Epithelial cell of alveolus of lung (primary cell): ENCODE measurements around the gene ZNF169. TPM values are rescaled to one million over a fixed set of nuclear protein-coding genes. Genes with fewer than 3 reads are reported as not detected.

ENCODE experiments used
- total RNA-seq: library from RNA; depleted of rRNA; stranded (reverse); fragments of >200 nt; gene quantifications from 2 replicates; pipeline ENCODE4 v1.2.1, GENCODE V29; 2015

Gene ZNF169
- 0.91 and 3.6 TPM in 2 replicates for total RNA-seq

DNA sequence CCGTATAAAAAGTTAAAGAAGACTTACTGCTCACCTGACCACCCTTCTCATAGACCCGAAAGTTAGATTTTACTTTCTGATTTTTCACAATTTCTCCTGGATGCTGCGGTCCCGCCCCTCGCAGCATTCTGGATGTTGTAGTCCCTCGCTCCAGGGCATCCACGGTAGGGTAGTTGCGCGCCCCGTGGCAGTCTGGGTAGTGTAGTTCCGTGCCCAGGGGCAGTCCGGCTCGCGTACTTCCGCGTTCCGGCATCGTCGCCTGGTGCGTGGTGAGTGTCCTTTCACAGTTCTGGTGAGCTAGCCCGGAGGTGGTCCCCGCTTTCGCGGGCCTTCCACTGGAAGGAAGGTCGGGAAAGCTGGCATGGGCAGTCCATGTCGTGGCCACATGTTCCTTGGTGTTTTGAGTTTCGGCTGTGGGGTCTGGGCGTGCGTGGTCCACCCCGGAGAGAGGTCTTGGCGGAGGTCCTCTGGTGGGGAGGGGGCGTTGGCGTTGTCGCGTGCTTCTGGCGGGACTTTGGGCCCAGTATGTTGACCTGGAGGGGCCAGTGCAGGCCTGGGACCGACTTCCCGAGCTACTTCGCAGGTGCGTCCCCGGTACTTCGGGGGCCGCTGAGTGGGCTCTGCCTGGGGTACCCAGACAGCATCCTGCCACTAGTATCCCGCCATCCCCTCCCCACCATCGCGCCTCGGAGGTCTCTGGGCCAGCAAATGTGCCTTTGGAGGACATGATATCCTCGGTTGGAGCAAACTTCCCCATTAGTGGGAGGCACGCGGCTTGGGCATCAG is at the start of gene ZNF169:
Gene ZNF169 (plus strand): TSS at position 222 of the 786 bp plus-strand sequence. CDS start 19,515 bp downstream, outside the sequence.

DNA sequence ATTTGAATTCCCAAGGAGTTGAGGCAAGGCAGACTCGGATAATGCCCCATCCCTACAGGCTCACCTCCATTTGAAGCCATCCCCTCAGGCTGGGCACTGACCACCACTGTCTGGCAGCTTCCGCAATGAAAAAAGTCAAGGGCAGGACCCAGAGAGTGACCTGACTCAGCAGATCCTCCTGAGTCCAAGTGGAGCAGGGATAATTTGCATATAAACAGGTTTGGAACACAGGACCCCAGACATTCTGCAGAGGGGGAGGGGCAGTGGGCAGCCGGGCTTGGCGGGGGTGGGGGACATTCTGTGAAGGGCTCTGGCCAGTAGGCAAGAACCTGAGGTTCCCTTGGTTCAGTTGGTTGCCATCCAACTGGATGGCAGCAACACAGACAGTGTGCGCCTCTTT is 69.4 kb downstream of the ZNF169 start, which contains the start of gene NUTM2F:
Gene NUTM2F (minus strand): TSS at position 101 of the 400 bp plus-strand sequence. CDS start 21 bp downstream, at position 80.

Other genes starting within 250 kb of the ZNF169 start
- gene PTPDC1, start 174.8 kb upstream of the ZNF169 start, total RNA-seq = 6.3 and 7.0 TPM in 2 replicates
- not detected in 2 replicates for gene NUTM2F, start 69.3 kb downstream of the ZNF169 start, total RNA-seq